Tibial nerve (tissue), 3 donors: ENCODE measurements around the gene MED1.

Experiments used
- CTCF ChIP-seq, 5 experiments: fragments of 200-600 bp in 3 of 5; fragments of 450-650 bp in 2 of 5; sonication (generic) in 3 of 5; IDR thresholded peaks; one replicate each; pipeline ENCODE4 v1.5.1; 2016 to 2019; ENCODE audit warnings: antibody characterized with exemption in 5 of 5, mild to moderate bottlenecking in 3 of 5, moderate library complexity in 2 of 5
- POLR2A ChIP-seq, 2 donors: fragments of 450-650 bp; IDR thresholded peaks; one replicate each; pipeline ENCODE4 v1.6.1; 2017; ENCODE audit warnings: antibody characterized with exemption in 2 of 2, mild to moderate bottlenecking in 2 of 2, moderate library complexity in 2 of 2

GRCh38 chr17:39361064-39361463 lies 90.0 kb downstream of the MED1 start:
- TF ChIP-seq CTCF (IDR thresholded peaks at IDR 0.05) (no peak), POLR2A (IDR thresholded peaks at IDR 0.05) (no peak)
